ENCODE results near the gene TMEM141.

DNA sequence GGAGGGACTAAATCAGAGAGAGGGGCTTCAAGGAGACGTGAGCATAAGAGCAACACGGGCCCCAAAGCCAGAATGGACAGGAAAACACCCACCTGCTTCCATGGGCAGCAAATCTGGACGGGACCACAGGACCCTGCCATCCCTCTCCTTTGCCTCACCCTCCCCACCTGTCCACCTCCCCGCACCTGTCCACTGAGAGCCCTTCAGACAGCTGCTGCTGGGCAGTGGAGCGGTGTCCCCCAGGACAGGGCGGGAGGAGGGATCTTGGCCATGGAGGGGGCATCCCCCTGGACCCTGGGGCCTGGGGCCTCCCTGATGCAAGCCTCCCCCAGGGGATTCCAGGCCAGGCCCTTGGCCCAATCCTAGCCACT lies 7.5 kb downstream of the TMEM141 start:
- TF ChIP-seq, protein P1, sequence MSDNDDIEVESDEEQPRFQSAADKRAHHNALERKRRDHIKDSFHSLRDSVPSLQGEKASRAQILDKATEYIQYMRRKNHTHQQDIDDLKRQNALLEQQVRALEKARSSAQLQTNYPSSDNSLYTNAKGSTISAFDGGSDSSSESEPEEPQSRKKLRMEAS (IDR thresholded peaks at IDR 0.05; ENCODE audit: low read depth), result no peak
- TF ChIP-seq, protein P2, sequence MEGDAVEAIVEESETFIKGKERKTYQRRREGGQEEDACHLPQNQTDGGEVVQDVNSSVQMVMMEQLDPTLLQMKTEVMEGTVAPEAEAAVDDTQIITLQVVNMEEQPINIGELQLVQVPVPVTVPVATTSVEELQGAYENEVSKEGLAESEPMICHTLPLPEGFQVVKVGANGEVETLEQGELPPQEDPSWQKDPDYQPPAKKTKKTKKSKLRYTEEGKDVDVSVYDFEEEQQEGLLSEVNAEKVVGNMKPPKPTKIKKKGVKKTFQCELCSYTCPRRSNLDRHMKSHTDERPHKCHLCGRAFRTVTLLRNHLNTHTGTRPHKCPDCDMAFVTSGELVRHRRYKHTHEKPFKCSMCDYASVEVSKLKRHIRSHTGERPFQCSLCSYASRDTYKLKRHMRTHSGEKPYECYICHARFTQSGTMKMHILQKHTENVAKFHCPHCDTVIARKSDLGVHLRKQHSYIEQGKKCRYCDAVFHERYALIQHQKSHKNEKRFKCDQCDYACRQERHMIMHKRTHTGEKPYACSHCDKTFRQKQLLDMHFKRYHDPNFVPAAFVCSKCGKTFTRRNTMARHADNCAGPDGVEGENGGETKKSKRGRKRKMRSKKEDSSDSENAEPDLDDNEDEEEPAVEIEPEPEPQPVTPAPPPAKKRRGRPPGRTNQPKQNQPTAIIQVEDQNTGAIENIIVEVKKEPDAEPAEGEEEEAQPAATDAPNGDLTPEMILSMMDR (IDR thresholded peaks at IDR 0.05), result no peak
- no peak for TF ChIP-seq TEAD4 (IDR thresholded peaks at IDR 0.05; ENCODE audit: borderline replicate concordance, insufficient read depth)
- TF ChIP-seq TCF12 (IDR thresholded peaks at IDR 0.05), result no peak
- TF ChIP-seq RFX5 (IDR thresholded peaks at IDR 0.05; ENCODE audit: low read length), result no peak
